Fibroblast of lung (primary cell): ENCODE measurements around the gene ACER1.

Experiments
- EZH2 ChIP-seq: IDR thresholded peaks from 2 replicates; pipeline ENCODE4 v1.5.1; 2012; ENCODE audit warnings: low read length, control low read depth, mild to moderate bottlenecking; ENCODE audit errors: missing control alignments
- TF ChIP-seq, protein P1 (sequence below), 2 donors: IDR thresholded peaks in 1 of 2; conservative IDR thresholded peaks in 1 of 2; 1 replicate in 1 of 2; 2 replicates in 1 of 2; pipeline ENCODE4 v1.5.1; 2011 to 2012; ENCODE audit warnings: low read length in 2 of 2, control low read depth in 1 of 2, inconsistent platforms in 1 of 2, low read depth in 1 of 2, mild to moderate bottlenecking in 1 of 2

DNA sequence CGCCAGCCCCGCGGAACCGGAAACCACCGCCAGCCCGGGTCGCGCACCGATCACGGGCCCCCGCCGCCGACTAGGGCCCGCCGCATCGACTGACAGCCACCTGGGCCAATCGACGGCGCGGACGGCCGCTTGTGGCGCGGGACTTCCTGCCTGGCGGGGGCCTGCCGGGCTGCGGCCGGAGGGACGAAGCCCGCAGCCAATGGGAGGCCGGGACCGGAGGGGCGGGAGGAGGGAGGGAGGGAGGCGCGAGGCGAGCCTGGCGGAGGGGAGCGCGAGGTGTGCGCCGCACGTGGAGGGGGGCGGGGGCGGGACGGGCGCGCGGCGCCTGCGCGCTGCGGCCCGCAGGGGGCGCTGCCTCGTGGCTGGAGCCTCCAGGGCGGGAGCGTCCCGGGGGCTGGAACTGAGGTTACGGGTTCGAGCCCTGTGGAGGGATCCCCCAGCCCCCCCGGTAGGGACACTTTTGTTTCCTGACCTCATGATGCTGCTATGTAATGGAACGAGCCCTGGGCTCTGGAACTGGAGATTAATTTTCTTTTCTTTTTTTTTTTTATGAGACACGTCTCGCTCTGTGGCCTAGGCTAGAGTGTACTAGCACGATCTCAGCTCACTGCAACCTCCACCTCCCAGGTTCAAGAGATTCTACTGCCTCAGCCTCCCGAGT lies 53.4 kb downstream of the ACER1 start, which contains the start of gene MLLT1:
- TF ChIP-seq EZH2 = no peak
- TF ChIP-seq, protein P1, sequence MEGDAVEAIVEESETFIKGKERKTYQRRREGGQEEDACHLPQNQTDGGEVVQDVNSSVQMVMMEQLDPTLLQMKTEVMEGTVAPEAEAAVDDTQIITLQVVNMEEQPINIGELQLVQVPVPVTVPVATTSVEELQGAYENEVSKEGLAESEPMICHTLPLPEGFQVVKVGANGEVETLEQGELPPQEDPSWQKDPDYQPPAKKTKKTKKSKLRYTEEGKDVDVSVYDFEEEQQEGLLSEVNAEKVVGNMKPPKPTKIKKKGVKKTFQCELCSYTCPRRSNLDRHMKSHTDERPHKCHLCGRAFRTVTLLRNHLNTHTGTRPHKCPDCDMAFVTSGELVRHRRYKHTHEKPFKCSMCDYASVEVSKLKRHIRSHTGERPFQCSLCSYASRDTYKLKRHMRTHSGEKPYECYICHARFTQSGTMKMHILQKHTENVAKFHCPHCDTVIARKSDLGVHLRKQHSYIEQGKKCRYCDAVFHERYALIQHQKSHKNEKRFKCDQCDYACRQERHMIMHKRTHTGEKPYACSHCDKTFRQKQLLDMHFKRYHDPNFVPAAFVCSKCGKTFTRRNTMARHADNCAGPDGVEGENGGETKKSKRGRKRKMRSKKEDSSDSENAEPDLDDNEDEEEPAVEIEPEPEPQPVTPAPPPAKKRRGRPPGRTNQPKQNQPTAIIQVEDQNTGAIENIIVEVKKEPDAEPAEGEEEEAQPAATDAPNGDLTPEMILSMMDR (conservative IDR thresholded peaks at IDR 0.05 in 1 of 2, IDR thresholded peaks at IDR 0.05 in 1 of 2; ENCODE audit: low read depth in 1 of 2, low read length in 2 of 2) = peak; percentile 41 to 44
